Activated T-helper 17 cell treated with anti-CD3 and anti-CD28 coated beads, Interleukin-2, amount 50 U/mL, for 72 hours (primary cell): ENCODE measurements around the gene STUM. TPM values are rescaled to one million over a fixed set of nuclear protein-coding genes. Genes with fewer than 3 reads are reported as not detected.

Experiments used
- ATAC-seq: fragments of 150-1000 bp; cut with Tn5 transposase; replicated peaks from 2 replicates; pipeline ENCODE4 v1.10.0; 2021; ENCODE audit warnings: mild to moderate bottlenecking, moderate library complexity
- H3K27ac Mint-ChIP-seq: one replicate; pipeline ENCODE4 v1.8.0; 2022; ENCODE audit warnings: mixed read lengths
- H3K27me3 Mint-ChIP-seq: one replicate; pipeline ENCODE4 v1.8.0; 2022; ENCODE audit warnings: mixed read lengths
- H3K36me3 Mint-ChIP-seq: one replicate; pipeline ENCODE4 v1.8.0; 2022; ENCODE audit warnings: low read depth, mild to moderate bottlenecking, mixed read lengths
- H3K4me1 Mint-ChIP-seq: one replicate; pipeline ENCODE4 v1.8.0; 2022; ENCODE audit warnings: mixed read lengths
- H3K4me3 Mint-ChIP-seq: one replicate; pipeline ENCODE4 v1.8.0; 2022; ENCODE audit warnings: mild to moderate bottlenecking, mixed read lengths
- H3K9me3 Mint-ChIP-seq: one replicate; pipeline ENCODE4 v1.8.0; 2022; ENCODE audit warnings: mixed read lengths
- total RNA-seq, 2 donors: library from RNA; stranded (reverse); gene quantifications; one replicate each; pipeline ENCODE4 v1.2.3, GENCODE V29; 2022

STUM gene
- total RNA-seq, 2 donors from 2014 or later = not detected

DNA sequence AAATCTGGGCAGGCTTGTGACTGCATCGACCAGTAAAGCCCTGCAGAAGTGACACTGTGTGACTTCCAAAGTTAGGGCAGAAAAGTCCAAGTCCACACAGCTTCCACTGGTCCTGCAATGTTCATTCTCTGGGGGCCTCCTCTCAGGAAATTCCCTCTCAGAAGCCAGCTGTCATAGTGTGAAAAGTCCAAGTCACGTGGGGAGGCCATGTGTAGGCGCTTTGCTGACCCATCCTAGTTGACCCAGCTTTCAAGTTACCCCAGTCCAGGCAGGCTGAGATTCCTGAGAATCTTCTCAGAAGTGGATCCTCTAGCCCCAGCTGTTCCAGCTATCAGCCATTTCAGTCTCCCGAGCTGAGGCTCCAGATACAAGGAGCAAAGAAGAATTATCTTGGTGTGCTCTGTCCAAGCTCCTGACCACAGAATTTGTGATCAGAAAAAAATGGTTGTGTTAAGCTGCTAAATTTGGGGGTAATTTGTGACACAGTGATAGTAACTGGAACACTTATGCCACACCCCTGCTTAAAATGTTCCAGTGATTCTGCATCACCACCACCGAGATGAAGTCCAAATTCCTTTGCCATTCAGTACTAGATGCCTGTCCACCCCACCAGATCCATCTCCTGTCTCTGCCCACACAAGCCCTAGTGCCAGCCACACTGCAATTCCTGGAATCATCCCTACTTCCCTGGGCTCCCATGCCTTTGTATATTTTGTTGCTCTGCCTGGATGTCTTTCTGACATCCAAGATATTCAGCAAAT lies 2.5 kb upstream of the STUM start:
- Mint-ChIP-seq H3K36me3 (peaks cover 4% of the 10 kb centered on the region), H3K4me1 (no peaks in the 10 kb centered on the region), H3K27ac (no peak overlapping the region), H3K9me3 (no peaks in the 10 kb centered on the region), H3K27me3 (peaks cover 24% of the 10 kb centered on the region), H3K4me3 (no peak overlapping the region)
- no peak for ATAC-seq

DNA sequence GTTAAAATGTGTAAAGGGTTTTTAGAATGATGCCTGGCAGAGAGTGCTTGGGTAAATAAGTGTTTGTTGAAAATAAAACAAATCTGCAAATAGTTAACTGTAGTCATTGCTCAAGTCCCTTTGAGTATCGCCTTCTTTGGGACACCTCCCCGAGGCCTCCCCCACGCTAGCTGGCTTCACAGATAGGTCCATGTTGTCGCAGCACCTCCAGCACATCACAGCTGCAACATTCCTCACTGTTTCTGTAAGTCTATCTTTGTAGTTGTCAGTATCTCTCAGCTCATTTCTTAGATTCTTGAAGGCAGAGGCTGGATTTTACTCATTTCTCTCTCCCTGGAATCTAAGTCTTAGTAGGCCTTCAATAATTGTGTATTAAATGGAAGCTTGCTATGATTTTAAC lies 1.6 kb upstream of the STUM start:
- Mint-ChIP-seq H3K9me3 (no peaks in the 10 kb centered on the region), H3K4me3 (no peak overlapping the region), H3K27ac (no peak overlapping the region), H3K4me1 (no peaks in the 10 kb centered on the region), H3K27me3 (peaks cover 32% of the 10 kb centered on the region), H3K36me3 (peaks cover 4% of the 10 kb centered on the region)
- ATAC-seq = no peak

DNA sequence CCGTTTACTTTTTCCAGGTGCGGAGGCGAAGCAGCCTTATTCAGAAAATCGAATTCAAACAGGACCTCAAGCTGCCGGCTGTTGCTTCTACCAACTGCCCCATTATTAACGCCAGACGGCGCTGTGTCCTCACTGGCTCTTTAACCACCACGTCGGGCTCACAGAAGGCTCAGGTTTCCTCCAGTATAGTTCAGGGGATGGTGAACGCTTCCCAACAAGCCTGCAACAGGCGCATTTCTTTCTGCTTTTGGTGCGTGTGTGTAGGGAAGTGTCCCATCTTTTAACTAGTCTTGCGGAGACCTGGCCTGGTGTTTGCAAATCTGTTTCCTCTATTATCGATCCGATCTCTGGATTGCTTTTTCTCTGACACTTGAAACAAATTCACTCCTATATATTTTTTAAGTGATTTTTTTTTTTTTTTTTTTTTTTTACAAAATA lies 791 bp upstream of the STUM start:
- H3K9me3 Mint-ChIP-seq = no peaks in the 10 kb centered on the region
- peak overlapping the region; percentile 1 for H3K4me3 Mint-ChIP-seq
- ATAC-seq = peak; percentile 73
- H3K27ac Mint-ChIP-seq = no peak overlapping the region
- H3K36me3 Mint-ChIP-seq = peaks cover 4% of the 10 kb centered on the region
- no peaks in the 10 kb centered on the region for H3K4me1 Mint-ChIP-seq
- peaks cover 38% of the 10 kb centered on the region for H3K27me3 Mint-ChIP-seq

DNA sequence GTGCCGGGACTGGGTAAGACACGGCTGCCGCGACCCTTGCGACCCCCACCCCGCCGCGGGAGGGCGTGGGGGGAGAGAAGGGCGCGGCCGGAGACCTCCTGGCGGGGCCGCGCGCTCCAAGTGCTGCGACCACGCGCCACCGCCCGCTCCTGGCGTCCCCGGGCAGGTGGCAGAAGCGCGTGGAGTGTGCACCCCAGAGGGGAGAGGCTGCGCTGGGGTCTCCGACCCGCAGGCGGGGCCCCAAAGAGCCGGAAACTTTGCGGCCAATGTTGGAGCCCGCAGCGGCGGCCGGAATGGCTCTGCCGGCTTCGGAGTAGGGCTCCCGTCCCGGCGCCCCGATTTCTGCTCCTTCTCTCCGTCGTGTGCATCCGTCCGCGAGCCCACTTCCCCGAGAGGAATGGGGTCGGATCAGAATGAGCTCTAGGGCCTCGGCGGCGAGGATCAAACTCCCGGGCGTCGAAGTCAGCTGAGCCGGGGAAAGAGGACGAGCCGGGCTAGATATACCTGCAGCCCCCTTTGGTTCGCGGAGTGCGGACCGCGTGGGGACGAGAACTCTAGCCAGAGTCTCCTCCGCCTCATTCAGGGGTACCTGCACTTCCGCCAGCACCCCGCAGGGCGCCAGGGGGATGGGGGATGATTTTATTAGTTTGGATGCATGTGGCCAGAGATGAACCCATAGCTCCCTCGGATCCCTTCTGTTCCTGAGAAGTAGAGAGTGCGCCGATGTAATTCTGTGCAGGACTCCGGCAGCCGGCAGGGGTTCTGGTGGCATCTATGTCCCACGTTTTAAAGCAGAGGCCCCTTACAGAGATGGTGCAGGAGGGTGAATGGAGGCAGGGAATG lies 751 bp downstream of the STUM start:
- Mint-ChIP-seq H3K9me3 (no peaks in the 10 kb centered on the region), H3K36me3 (peaks cover 4% of the 10 kb centered on the region), H3K4me3 (peak overlapping the region; percentile 62), H3K27ac (no peak overlapping the region), H3K27me3 (peaks cover 53% of the 10 kb centered on the region), H3K4me1 (no peaks in the 10 kb centered on the region)
- no peak for ATAC-seq

DNA sequence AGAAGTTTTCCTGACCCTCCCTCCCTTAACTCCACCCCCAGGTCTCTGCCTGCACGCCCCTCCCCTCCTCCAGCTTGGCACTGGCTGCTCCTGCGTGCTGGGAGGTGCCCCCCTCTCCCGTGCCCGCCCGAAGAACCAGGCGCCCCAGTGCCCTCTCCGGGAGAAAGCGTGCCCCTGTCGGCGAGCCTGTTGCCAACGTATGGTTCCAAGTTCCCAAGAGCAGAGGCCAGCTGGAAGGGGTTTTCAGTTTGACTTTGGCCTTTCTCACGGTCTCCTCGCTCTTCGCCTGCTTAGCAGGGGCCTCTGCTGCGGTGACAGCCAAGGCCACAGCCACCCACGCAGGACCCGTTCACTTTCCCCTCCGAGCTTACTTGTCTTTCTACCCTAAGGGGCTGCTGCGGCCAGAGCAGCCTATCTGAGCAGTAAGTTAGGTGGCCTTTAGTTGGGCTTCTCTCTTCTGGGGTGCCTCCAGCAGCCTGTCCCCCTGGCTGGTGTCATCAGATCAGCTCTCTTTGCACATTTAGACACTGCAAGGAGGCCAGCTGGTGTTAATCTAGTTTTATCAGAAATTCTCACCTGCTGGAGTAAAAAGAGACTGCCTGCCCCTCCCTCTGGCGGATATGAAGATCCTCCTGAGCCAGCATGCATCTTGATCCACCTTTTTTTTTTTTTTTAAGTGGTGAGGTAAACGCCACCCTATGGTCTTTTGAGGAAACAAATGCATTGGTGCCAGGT lies 1.5 kb downstream of the STUM start:
- Mint-ChIP-seq H3K27ac (no peak overlapping the region), H3K9me3 (no peaks in the 10 kb centered on the region), H3K4me3 (peak overlapping the region; percentile 62), H3K4me1 (no peaks in the 10 kb centered on the region), H3K27me3 (peaks cover 58% of the 10 kb centered on the region), H3K36me3 (peaks cover 4% of the 10 kb centered on the region)
- ATAC-seq = no peak

DNA sequence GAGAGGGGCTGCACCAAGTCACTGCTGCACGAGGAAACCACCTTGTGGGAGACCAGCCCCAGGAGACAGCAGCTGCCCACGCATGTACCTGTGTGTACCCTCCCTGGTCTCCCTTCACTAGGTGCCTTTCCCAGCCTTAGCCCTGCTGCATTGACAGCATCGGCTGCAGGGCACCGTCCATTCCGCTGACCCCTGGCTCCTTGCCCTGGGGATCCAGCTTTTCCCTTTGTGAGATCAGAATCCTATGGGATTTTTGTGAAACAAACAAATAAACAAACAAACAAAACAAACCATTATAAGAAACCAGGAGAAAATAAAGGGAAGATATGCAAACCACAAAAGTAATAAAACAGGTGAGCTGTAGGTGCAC lies 2.1 kb downstream of the STUM start:
- H3K27me3 Mint-ChIP-seq = peaks cover 60% of the 10 kb centered on the region
- no peak for ATAC-seq
- H3K4me3 Mint-ChIP-seq = peak overlapping the region; percentile 62

DNA sequence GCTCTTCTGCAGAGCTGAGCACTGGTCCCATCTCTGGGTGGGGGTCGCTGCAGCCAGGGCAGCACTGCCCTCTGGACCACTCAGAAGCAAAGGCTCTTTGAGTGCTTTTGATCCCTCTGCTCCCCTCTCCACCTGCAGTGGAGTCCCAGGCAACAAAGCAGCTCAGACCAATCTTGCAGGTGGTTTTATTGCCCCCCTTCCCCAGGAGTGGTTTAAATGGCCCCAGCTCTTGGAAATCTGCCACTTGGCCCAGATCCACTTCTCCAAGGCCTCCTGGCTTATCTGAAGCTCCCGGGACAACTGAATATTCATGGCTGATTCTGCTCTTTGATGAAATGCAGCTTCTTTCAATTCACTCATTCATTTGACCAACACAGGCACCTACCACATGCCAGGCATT lies 2.7 kb downstream of the STUM start:
- no peak overlapping the region for H3K4me3 Mint-ChIP-seq
- no peaks in the 10 kb centered on the region for H3K9me3 Mint-ChIP-seq
- peaks cover 4% of the 10 kb centered on the region for H3K36me3 Mint-ChIP-seq
- H3K27me3 Mint-ChIP-seq = peaks cover 61% of the 10 kb centered on the region
- H3K4me1 Mint-ChIP-seq = no peaks in the 10 kb centered on the region
- H3K27ac Mint-ChIP-seq = no peak overlapping the region
- no peak for ATAC-seq

More for the DNA sequence above, 2.1 kb downstream of the STUM start:
- Mint-ChIP-seq H3K9me3 (no peaks in the 10 kb centered on the region), H3K27ac (no peak overlapping the region), H3K36me3 (peaks cover 4% of the 10 kb centered on the region), H3K4me1 (no peaks in the 10 kb centered on the region)

DNA sequence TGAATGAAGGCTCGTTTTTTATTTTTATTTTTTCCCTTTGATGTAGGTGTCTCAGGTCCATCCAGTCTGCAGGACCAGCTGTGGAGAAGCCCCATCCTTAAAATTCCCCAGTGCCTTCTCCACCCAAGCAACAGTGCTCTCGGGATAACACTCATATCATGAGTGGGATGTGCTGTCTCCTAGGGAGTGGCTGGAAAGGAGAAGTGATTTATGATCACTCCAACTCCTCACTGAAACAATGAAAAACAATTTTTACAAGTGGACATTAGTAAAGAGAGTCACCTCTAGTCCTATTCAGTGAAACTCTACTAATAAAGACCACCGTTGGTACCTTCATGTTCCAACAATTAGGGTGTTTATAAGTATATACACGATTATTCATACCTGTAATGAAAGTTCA lies 3.5 kb downstream of the STUM start:
- no peak overlapping the region for H3K4me3 Mint-ChIP-seq
- H3K36me3 Mint-ChIP-seq = peaks cover 4% of the 10 kb centered on the region
- H3K9me3 Mint-ChIP-seq = no peaks in the 10 kb centered on the region
- ATAC-seq = no peak
- H3K27me3 Mint-ChIP-seq = peaks cover 60% of the 10 kb centered on the region
- no peaks in the 10 kb centered on the region for H3K4me1 Mint-ChIP-seq
- no peak overlapping the region for H3K27ac Mint-ChIP-seq

DNA sequence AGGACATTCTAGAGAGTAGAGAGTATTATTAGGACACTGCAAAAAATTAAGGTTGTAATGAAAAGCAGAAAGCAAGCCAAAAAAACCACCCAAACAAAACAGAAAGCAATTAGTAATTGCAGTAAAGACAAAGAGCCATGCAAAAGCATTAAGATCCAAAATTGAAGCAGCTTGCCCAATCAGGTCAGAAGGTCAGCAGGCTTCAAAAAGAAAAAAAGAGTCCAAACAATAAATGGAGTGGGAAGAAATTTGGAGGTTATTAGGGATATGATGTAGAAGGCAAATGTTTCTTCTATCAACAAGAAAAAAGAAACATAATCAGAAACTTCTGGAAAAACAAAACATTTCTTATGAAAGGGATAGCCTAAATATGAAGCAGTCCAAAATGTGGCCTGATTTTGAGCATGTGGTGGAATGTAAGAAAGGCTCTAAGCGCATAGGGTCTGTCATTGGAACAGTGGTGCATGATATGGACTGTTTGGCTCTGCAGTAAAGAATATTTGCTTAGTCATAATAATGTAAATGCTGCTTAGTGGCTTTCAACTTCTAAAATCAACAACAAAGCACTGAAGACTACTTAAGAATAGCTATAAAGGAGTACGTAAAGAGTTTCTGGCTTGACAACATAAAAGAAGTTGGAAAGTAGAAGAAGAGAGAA lies 4.8 kb downstream of the STUM start:
- ATAC-seq = no peak
- Mint-ChIP-seq H3K4me3 (no peak overlapping the region), H3K4me1 (no peaks in the 10 kb centered on the region), H3K27ac (no peak overlapping the region), H3K9me3 (no peaks in the 10 kb centered on the region), H3K27me3 (peaks cover 57% of the 10 kb centered on the region), H3K36me3 (peaks cover 4% of the 10 kb centered on the region)

DNA sequence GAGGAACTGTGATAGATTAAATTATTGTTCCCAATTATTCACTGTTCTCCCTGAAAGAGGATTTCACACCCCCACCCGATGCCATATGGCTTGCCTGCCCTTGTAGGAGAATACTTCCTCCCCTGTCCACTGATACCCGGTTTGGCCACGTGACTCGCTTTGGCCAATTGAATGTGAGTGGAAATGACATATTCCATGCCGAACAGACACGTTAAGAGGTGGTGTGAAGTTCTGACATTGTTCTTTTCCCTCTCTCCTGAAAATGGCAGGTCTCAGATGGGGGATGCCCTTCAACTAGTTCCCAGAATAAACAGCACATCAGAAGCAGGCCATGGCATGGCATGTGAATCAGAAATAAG lies 5.3 kb downstream of the STUM start:
- H3K9me3 Mint-ChIP-seq = no peaks in the 10 kb centered on the region
- H3K27ac Mint-ChIP-seq = no peak overlapping the region
- ATAC-seq = no peak
- no peak overlapping the region for H3K4me3 Mint-ChIP-seq
- H3K27me3 Mint-ChIP-seq = peaks cover 57% of the 10 kb centered on the region
- H3K4me1 Mint-ChIP-seq = no peaks in the 10 kb centered on the region
- peaks cover 4% of the 10 kb centered on the region for H3K36me3 Mint-ChIP-seq

DNA sequence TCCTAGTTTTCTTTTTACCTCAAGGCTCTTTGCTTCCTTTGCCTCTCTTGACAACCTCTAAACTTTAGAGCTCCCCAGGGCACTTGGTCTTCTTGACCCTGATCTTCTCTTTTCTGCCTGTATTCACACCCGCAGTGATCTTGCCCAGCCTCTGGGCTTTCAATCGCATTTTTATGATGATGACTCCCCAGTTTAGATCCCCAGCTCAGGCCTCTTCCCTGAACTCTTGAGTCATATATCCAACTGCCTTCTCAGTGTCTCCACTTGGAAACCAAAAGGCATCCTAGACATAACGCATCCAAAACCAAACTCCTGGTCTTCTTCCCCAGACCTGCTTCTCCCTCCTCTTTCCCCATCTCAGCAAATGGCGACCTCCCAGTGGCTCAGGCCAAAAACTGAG lies 6.5 kb downstream of the STUM start:
- Mint-ChIP-seq H3K4me1 (no peaks in the 10 kb centered on the region), H3K36me3 (peaks cover 2% of the 10 kb centered on the region), H3K27me3 (peaks cover 56% of the 10 kb centered on the region), H3K4me3 (no peak overlapping the region), H3K27ac (no peak overlapping the region), H3K9me3 (no peaks in the 10 kb centered on the region)
- ATAC-seq = no peak

DNA sequence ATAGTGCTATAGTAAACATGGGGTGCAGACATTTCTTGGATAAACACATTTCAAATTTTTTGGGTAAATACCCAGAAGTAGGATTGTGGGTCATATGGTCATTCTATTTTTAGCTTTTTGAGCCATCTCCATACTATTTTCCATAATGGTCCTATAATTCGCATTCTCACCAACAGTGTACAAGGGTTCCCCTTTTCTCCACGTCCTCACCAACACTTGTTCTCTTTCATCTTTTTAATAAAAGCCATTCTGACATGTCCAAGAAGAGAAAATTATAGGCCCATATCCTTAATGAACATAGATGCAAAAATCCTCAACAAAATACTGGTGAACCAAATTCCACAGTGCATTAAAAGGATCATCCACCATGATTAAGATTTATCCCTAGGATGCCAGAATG lies 8.9 kb downstream of the STUM start:
- Mint-ChIP-seq H3K27me3 (peaks cover 47% of the 10 kb centered on the region), H3K9me3 (no peaks in the 10 kb centered on the region), H3K4me3 (no peak overlapping the region), H3K4me1 (no peaks in the 10 kb centered on the region), H3K27ac (no peak overlapping the region), H3K36me3 (no peaks in the 10 kb centered on the region)
- ATAC-seq = no peak

DNA sequence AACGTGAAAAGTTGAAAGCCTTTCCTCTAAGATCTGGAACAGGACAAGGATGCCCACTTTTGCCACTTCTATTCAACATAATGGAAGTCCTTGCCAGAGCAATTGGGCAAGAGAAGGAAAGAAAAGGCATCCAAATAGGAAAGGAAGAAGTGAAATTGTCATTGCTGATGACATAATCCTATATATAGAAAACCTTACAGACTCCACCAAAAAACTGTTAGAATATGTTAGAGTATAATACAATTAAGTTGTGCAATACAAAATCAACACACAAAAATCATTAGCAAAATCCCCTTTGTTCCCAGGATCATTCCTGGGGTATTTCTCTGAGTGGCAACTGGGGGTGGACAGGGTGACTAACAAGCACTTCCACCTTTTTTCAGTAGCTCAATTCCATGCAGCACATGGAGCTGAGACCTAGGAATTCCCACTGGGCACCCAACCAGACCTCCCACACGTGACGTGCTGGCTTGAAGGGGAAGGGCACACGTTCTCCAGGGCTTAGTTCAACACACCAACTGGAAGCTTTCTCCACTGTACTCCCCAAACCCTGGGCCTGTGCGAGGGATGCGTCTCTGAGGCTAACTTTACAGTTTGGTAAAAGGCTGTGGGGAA lies 9.6 kb downstream of the STUM start:
- Mint-ChIP-seq H3K4me1 (no peaks in the 10 kb centered on the region), H3K27me3 (peaks cover 40% of the 10 kb centered on the region), H3K27ac (no peak overlapping the region), H3K36me3 (no peaks in the 10 kb centered on the region), H3K9me3 (no peaks in the 10 kb centered on the region), H3K4me3 (no peak overlapping the region)
- ATAC-seq = no peak

DNA sequence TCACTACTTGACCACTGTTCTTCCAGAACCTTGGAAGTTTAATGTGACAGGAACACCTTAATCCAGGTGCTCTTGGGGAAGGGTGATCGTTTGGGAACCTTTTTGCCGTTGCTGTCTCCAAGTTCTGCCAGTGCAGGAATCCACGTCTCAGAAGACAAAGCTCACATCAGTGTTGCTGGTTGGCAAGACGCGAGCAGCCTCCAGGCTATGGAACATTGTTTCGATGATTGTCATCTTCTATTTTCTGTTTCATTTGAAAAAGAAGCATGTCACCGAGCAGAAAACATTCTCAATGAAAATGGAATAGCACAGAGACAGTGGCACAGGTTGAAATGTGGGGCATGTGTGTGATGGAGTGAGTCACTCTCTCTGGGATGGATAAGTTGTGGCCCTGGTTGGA lies 11.7 kb downstream of the STUM start:
- H3K27ac Mint-ChIP-seq = no peak overlapping the region
- no peaks in the 10 kb centered on the region for H3K4me1 Mint-ChIP-seq
- H3K4me3 Mint-ChIP-seq = no peak overlapping the region
- no peaks in the 10 kb centered on the region for H3K9me3 Mint-ChIP-seq
- H3K27me3 Mint-ChIP-seq = peaks cover 19% of the 10 kb centered on the region
- ATAC-seq = no peak
- H3K36me3 Mint-ChIP-seq = no peaks in the 10 kb centered on the region
